T follicular helper cell (primary cell): ENCODE data around the gene TMF1.

ENCODE experiments used
- DNase-seq: peaks from one replicate; pipeline ENCODE4 v3.0.0-alpha.2; 2020; ENCODE audit warnings: low read depth

TMF1 gene

GRCh38 chr3:69014022-69014580 is 38.0 kb downstream of the TMF1 start:
- DNase-seq: no peak

- DNase-seq: peak; percentile 63
These were observed 38.7 kb downstream of the TMF1 start, which contains the start of gene EOGT for GRCh38 chr3:69013253-69014021. TSS of gene EOGT (minus strand) at chr3:69013684. CDS start at chr3:69009846, 3,838 bp downstream.

- peak; percentile 3 for DNase-seq
These were observed 39.3 kb downstream of the TMF1 start for GRCh38 chr3:69012800-69013252.

- DNase-seq: no peak
These were observed 39.9 kb downstream of the TMF1 start for GRCh38 chr3:69012100-69012799.

- DNase-seq: no peak
These were observed 40.9 kb downstream of the TMF1 start for GRCh38 chr3:69011096-69011730.

GRCh38 chr3:69009559-69010410 is 42.3 kb downstream of the TMF1 start:
- no peak for DNase-seq

- DNase-seq: no peak
These were observed 43.2 kb downstream of the TMF1 start for GRCh38 chr3:69008980-69009379.

- no peak for DNase-seq
These were observed 46.2 kb downstream of the TMF1 start for GRCh38 chr3:69005791-69006482.

- DNase-seq: no peak
These were observed 46.9 kb downstream of the TMF1 start for GRCh38 chr3:69005071-69005790.

GRCh38 chr3:69004138-69004537 is 48.0 kb downstream of the TMF1 start:
- DNase-seq: no peak

GRCh38 chr3:68999605-69000004 is 52.5 kb downstream of the TMF1 start:
- DNase-seq: no peak

- DNase-seq: no peak
These were observed 53.0 kb downstream of the TMF1 start for GRCh38 chr3:68999158-68999557.

- DNase-seq: no peak
These were observed 54.2 kb downstream of the TMF1 start for GRCh38 chr3:68997887-68998286.

GRCh38 chr3:68996356-68996995 is 55.7 kb downstream of the TMF1 start:
- DNase-seq: no peak

GRCh38 chr3:68988740-68989139 is 63.4 kb downstream of the TMF1 start:
- no peak for DNase-seq

GRCh38 chr3:68987322-68987721 is 64.8 kb downstream of the TMF1 start:
- no peak for DNase-seq

- no peak for DNase-seq
These were observed 65.5 kb downstream of the TMF1 start for GRCh38 chr3:68986496-68987208.

- no peak for DNase-seq
These were observed 66.9 kb downstream of the TMF1 start for GRCh38 chr3:68985146-68985790.
